GM12878 (cell line): Measurements from ENCODE around the gene ATP13A4. TPM values are rescaled to one million over a fixed set of nuclear protein-coding genes. Genes with fewer than 3 reads are reported as not detected.

Experiments
- BRCA1 ChIP-seq: IDR thresholded peaks from 2 replicates; pipeline ENCODE4 v1.6.1; 2011; ENCODE audit warnings: low read depth, low read length, improper control_type of control experiment
- CHD2 ChIP-seq: IDR thresholded peaks from 2 replicates; pipeline ENCODE4 v1.6.1; 2011; ENCODE audit warnings: low read depth, low read length, improper control_type of control experiment, borderline replicate concordance
- ETV6 ChIP-seq, 2 experiments: fragments of 450-650 bp in 1 of 2; IDR thresholded peaks in 1 of 2; conservative IDR thresholded peaks in 1 of 2; 2 replicates each; pipeline ENCODE4 v1.6.1; 2014; ENCODE audit warnings: antibody characterized with exemption in 1 of 2, borderline replicate concordance in 1 of 2, low read depth in 1 of 2, mild to moderate bottlenecking in 1 of 2, moderate library complexity in 1 of 2
- HCFC1 ChIP-seq: fragments of 150-350 bp; IDR thresholded peaks from 2 replicates; pipeline ENCODE4 v1.6.1; 2014; ENCODE audit warnings: low read length
- HDGF ChIP-seq: fragments of 450-650 bp; IDR thresholded peaks from 2 replicates; pipeline ENCODE4 v1.6.1; 2016; ENCODE audit warnings: antibody characterized with exemption
- MXI1 ChIP-seq: fragments of 150-350 bp; IDR thresholded peaks from 2 replicates; pipeline ENCODE4 v1.6.1; 2011; ENCODE audit warnings: low read depth, mild to moderate bottlenecking, inconsistent platforms, low read length, improper control_type of control experiment
- NBN ChIP-seq: fragments of 450-650 bp; IDR thresholded peaks from 2 replicates; pipeline ENCODE4 v1.6.1; 2016
- NFYB ChIP-seq: IDR thresholded peaks from 2 replicates; pipeline ENCODE4 v1.6.1; 2011; ENCODE audit warnings: low read depth, mild to moderate bottlenecking, low read length, improper control_type of control experiment, moderate library complexity; ENCODE audit not compliant: insufficient read depth
- NR2C1 ChIP-seq: fragments of 450-650 bp; IDR thresholded peaks from 2 replicates; pipeline ENCODE4 v1.6.1; 2017; ENCODE audit warnings: antibody characterized with exemption, mild to moderate bottlenecking, moderate library complexity
- POLR2AphosphoS5 ChIP-seq: IDR thresholded peaks from 2 replicates; pipeline ENCODE4 v1.6.1; 2011; ENCODE audit warnings: mild to moderate bottlenecking, low read length, inconsistent platforms
- PRDM15 ChIP-seq: fragments of 450-650 bp; formaldehyde crosslinking; IDR thresholded peaks from 2 replicates; pipeline ENCODE4 v1.4.0; 2020; ENCODE audit warnings: mild to moderate bottlenecking, moderate library complexity
- RFX5 ChIP-seq: IDR thresholded peaks from 2 replicates; pipeline ENCODE4 v1.6.1; 2011; ENCODE audit warnings: low read depth, low read length, improper control_type of control experiment
- SIX5 ChIP-seq: IDR thresholded peaks from 2 replicates; pipeline ENCODE4 v1.6.1; 2011; ENCODE audit warnings: mild to moderate bottlenecking, low read depth, low read length, moderate library complexity; ENCODE audit not compliant: severe bottlenecking
- USF2 ChIP-seq: IDR thresholded peaks from 2 replicates; pipeline ENCODE4 v1.6.1; 2011; ENCODE audit warnings: low read depth, low read length, improper control_type of control experiment, borderline replicate concordance
- ZBTB11 ChIP-seq: fragments of 450-650 bp; formaldehyde crosslinking; IDR thresholded peaks from 2 replicates; pipeline ENCODE4 v1.5.0; 2022; ENCODE audit warnings: mild to moderate bottlenecking, missing genetic modification characterization
- ZBTB40 ChIP-seq: fragments of 450-650 bp; IDR thresholded peaks from 2 replicates; pipeline ENCODE4 v1.6.1; 2016; ENCODE audit warnings: mild to moderate bottlenecking, moderate library complexity, borderline replicate concordance
- ZNF622 ChIP-seq: fragments of 450-650 bp; IDR thresholded peaks from 2 replicates; pipeline ENCODE4 v1.6.1; 2017; ENCODE audit warnings: mild to moderate bottlenecking, inconsistent platforms
- polyA plus RNA-seq, 11 experiments: library from polyadenylated mRNA; depleted of rRNA in 4 of 11; unstranded in 6 of 11; stranded (reverse) in 5 of 11; fragments of >200 nt; fragmentation: Nextera tagmentation in 4 of 11; fragmentation: Illumina TruSeq in 1 of 11; extraction: Ambion mirVana in 4 of 11; extraction: Trizol in 1 of 11; gene quantifications; 1 replicate in 1 of 11; 2 replicates in 10 of 11; pipeline versions ENCODE4 v1.2.1 to v1.2.3, GENCODE V29; 2011 to 2016; ENCODE audit warnings: inconsistent platforms in 2 of 11, missing spikeins in 2 of 11, low read depth in 1 of 11
- total RNA-seq, 4 experiments: library from RNA; depleted of rRNA in 3 of 4; stranded (reverse); fragments of >200 nt in 3 of 4; fragmentation: Illumina TruSeq in 1 of 4; extraction: Trizol in 1 of 4; gene quantifications; 2 replicates each; pipeline versions ENCODE4 v1.2.1 to v1.2.3, GENCODE V29; 2013 to 2021

The ATP13A4 gene
- total and polyA plus RNA-seq, 10 of the 15 experiments (the other 5 are each of a cell fraction or from before 2014, with no cell fraction given): 0.29 to 1.7 (median 1.0) TPM; not detected in 1

- TF ChIP-seq USF2: no peak
- no peak for TF ChIP-seq ZNF622
- no peak for TF ChIP-seq BRCA1
- TF ChIP-seq ZBTB40: peak; percentile 97
- peak; percentile 84 for TF ChIP-seq SIX5
- TF ChIP-seq ZBTB11 (CRISPR knock-in tag): peak; percentile 93
- no peak for TF ChIP-seq NFYB
- no peak for TF ChIP-seq HDGF
- TF ChIP-seq HCFC1: peak; percentile 94
- TF ChIP-seq PRDM15 (CRISPR knock-in tag): no peak
- peak; percentile 82; the same call in 1 of the 2 replicates for TF ChIP-seq CHD2
- peak; percentile 86 for TF ChIP-seq POLR2AphosphoS5
- peak; percentile 81 for TF ChIP-seq MXI1
- peak; percentile 88 for TF ChIP-seq NR2C1
- TF ChIP-seq ETV6 (conservative IDR thresholded peaks at IDR 0.05 in 1 of 2, IDR thresholded peaks at IDR 0.05 in 1 of 2; ENCODE audit: borderline replicate concordance in 1 of 2, low read depth in 1 of 2): peak in 1 of 2 experiments; percentile 34; a peak in 1 of 4 replicates
- peak; percentile 54; the same call in 1 of the 2 replicates for TF ChIP-seq RFX5
- TF ChIP-seq NBN: peak; percentile 79
Observed at GRCh38 chr3:193592841-193593667, 38.4 kb upstream of the ATP13A4 start, which contains the start of gene OPA1 (continued).
